ENCODE data around the gene INPP4A. TPM values are rescaled to one million over a fixed set of nuclear protein-coding genes. Genes with fewer than 3 reads are reported as not detected.
"Not testable (repeated sequence)": the region's sequence is repeated elsewhere in the genome, so short reads cannot be mapped to it uniquely, and the experiment has no call there.

The INPP4A gene
- total RNA-seq, 2 experiments from 2014 or later = 140 to 165 TPM

DNA sequence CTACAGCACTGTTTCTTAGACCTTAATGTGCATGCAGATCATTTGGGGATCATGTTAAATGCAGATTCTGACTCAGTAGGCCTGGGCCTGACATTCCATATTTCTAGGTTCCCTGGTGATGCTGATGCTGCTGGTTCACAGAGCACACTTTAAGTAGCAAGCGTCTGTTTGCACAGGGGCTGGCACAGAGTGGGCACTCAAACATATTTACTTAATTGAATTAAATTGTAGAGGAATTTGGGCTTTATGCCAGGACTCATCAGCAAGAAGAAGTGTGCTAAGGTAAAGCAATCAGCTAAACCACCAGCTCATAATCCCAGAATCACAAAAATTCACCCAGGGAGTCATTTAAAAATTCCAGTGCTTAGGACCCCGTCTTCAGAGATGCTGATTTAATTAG, 25.1 kb upstream of the INPP4A start:
- POLR2A ChIA-PET = no interaction called here
- peaks cover 9% of the 10 kb centered on the region for H3K36me3 Mint-ChIP-seq (ENCODE audit: low read depth)

GRCh38 chr2:98419977-98420725, 24.5 kb upstream of the INPP4A start:
- Mint-ChIP-seq H3K27ac (no peak overlapping the region), H3K27me3 (peaks cover 1% of the 10 kb centered on the region), H3K9me3 (peaks cover 15% of the 10 kb centered on the region), H3K4me3 (no peak overlapping the region), H3K4me1 (no peaks in the 10 kb centered on the region), H3K36me3 (ENCODE audit: low read depth) (peaks cover 9% of the 10 kb centered on the region)
- no peak for DNase-seq
- POLR2A ChIA-PET = no interaction called here
- CTCF ChIA-PET = interaction anchor here (0.6 to 1.3 kb wide), 5 partner anchors 12 to 417 kb away, joined by 3 to 4 read pairs (median 3); no protein-coding TSS in a partner anchor

More for the DNA sequence above, 25.1 kb upstream of the INPP4A start:
- Mint-ChIP-seq H3K27ac (no peak overlapping the region), H3K27me3 (peaks cover 1% of the 10 kb centered on the region), H3K4me3 (no peak overlapping the region), H3K4me1 (no peaks in the 10 kb centered on the region), H3K9me3 (peaks cover 20% of the 10 kb centered on the region)
- CTCF ChIA-PET = interaction anchor here (0.6 to 1.3 kb wide), 2 partner anchors 69 to 418 kb away, joined by 3 to 4 read pairs; no protein-coding TSS in a partner anchor
- DNase-seq = no peak

DNA sequence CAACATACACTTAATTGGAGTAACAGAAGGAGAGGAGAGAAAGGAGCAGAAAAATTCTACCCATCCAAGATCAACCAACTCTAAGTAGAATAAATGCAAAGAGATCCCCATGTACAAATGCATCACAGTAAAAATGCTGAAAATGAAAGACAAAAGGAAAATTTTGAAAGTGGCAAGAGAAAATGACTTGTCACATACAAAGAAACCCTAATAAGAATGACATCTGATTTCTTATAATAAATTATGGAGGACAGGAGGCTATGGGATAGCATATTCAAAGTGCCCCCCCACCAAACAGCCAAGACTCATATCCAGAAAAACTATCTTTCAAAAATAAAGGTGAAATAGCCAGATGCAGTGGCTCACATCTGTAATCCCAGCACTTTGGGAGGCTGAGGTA, 22.2 kb upstream of the INPP4A start:
- no peak for DNase-seq
- H3K36me3 Mint-ChIP-seq (ENCODE audit: low read depth) = peaks cover 9% of the 10 kb centered on the region
- H3K27ac Mint-ChIP-seq = no peak overlapping the region
- H3K9me3 Mint-ChIP-seq = peaks cover 18% of the 10 kb centered on the region
- ChIA-PET CTCF (no interaction called here), POLR2A (no interaction called here)
- H3K27me3 Mint-ChIP-seq = peaks cover 7% of the 10 kb centered on the region
- H3K4me1 Mint-ChIP-seq = no peaks in the 10 kb centered on the region
- no peak overlapping the region for H3K4me3 Mint-ChIP-seq

GRCh38 chr2:98426771-98427170, 17.9 kb upstream of the INPP4A start:
- ChIA-PET CTCF (interaction anchor here (0.8 to 1.5 kb wide), 3 partner anchors 11 to 70 kb away, joined by 3 to 5 read pairs (median 3); no protein-coding TSS in a partner anchor), POLR2A (no interaction called here)
- DNase-seq = no peak

DNA sequence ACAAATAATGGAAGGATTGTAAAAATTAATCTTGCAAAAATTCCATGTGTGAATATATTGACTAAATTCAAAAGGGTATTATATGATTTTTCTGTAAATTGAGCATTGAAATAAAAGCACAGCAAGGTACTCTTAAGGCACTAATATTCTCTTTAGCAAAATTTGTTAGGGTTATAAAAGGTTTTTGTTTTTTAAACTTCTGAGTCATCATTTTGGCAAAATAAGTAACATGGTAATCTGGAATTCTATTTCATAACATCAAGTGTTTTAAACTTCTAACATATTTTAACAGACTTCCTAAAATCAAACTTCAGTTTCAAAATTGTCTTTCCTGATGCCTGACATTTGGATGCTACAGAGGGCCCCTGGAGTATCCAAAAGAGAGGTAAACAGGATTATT, 12.5 kb upstream of the INPP4A start:
- peaks cover 6% of the 10 kb centered on the region for H3K36me3 Mint-ChIP-seq (ENCODE audit: low read depth)
- H3K9me3 Mint-ChIP-seq = peaks cover 26% of the 10 kb centered on the region
- ChIA-PET CTCF (interaction anchor here (0.8 to 1.2 kb wide), 2 partner anchors 11 to 19 kb away, joined by 3 read pairs; no protein-coding TSS in a partner anchor), POLR2A (no interaction called here)
- no peak overlapping the region for H3K4me3 Mint-ChIP-seq
- H3K4me1 Mint-ChIP-seq = peaks cover 5% of the 10 kb centered on the region
- H3K27ac Mint-ChIP-seq = no peak overlapping the region
- H3K27me3 Mint-ChIP-seq = peaks cover 4% of the 10 kb centered on the region
- DNase-seq = no peak

More at GRCh38 chr2:98426771-98427170, 17.9 kb upstream of the INPP4A start:
- H3K4me3 Mint-ChIP-seq = no peak overlapping the region
- peaks cover 8% of the 10 kb centered on the region for H3K36me3 Mint-ChIP-seq (ENCODE audit: low read depth)
- peaks cover 11% of the 10 kb centered on the region for H3K27me3 Mint-ChIP-seq
- no peaks in the 10 kb centered on the region for H3K4me1 Mint-ChIP-seq
- no peak overlapping the region for H3K27ac Mint-ChIP-seq
- peaks cover 15% of the 10 kb centered on the region for H3K9me3 Mint-ChIP-seq

DNA sequence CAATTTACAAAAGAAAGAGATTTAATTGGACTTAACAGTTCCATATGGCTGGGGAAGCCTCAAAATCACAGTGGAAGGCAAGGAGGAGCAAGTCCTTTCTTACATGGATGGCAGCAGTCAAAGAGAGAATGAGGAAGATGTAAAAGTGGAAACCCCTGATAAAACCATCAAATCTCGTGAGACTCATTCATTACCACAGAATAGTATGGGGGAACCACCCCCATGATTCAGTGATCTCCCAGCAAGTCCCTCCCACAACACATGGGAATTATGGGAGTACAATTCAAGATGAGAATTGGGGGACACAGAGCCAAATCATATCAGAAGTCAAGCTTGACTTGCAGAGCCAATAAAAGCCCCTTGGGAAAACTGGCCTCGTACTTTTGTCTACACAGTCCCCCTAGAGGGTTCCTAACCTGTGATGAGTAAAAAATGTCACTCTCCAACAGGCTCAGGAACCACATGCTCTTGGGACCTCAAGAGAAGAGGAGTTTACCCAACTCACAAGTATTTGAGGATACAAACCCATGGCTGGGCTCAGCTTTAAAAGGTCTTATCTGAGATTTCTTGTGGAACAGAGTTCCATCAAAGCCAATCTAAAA, 11.2 kb upstream of the INPP4A start:
- H3K4me1 Mint-ChIP-seq = peaks cover 10% of the 10 kb centered on the region
- H3K27ac Mint-ChIP-seq = no peak overlapping the region
- peaks cover 8% of the 10 kb centered on the region for H3K36me3 Mint-ChIP-seq (ENCODE audit: low read depth)
- no peak overlapping the region for H3K4me3 Mint-ChIP-seq
- ChIA-PET POLR2A (no interaction called here), CTCF (interaction anchor here (0.6 to 1.2 kb wide), 2 partner anchors 14 to 41 kb away, joined by 3 read pairs; no protein-coding TSS in a partner anchor)
- H3K9me3 Mint-ChIP-seq = peaks cover 28% of the 10 kb centered on the region
- DNase-seq = no peak
- H3K27me3 Mint-ChIP-seq = peaks cover 2% of the 10 kb centered on the region

DNA sequence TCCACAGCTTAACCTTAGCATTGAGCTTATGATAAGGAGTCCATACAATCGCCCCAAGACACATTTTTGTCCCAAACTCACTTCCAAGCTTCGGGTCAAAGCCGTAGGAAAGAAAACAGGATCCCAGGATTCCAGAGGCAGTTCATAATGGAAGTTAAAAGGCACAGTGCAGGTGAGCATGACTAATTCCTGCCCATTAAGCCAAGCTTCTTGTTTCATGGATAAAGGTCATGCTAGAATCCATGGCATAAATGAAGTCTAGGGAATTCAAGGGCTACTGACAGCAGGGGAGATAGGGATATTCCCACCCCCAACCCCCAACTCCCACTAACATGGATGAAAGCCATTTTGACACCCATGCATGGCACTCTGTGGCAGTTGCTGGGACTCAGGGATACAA, 10.2 kb upstream of the INPP4A start:
- Mint-ChIP-seq H3K9me3 (peaks cover 37% of the 10 kb centered on the region), H3K4me3 (no peak overlapping the region), H3K27me3 (peaks cover 2% of the 10 kb centered on the region), H3K4me1 (peaks cover 18% of the 10 kb centered on the region), H3K36me3 (ENCODE audit: low read depth) (peaks cover 18% of the 10 kb centered on the region), H3K27ac (no peak overlapping the region)
- CTCF ChIA-PET = interaction anchor here (1.0 kb wide), 1 partner anchor 53 kb away, joined by 3 read pairs; no protein-coding TSS in a partner anchor
- POLR2A ChIA-PET = no interaction called here
- DNase-seq = no peak

DNA sequence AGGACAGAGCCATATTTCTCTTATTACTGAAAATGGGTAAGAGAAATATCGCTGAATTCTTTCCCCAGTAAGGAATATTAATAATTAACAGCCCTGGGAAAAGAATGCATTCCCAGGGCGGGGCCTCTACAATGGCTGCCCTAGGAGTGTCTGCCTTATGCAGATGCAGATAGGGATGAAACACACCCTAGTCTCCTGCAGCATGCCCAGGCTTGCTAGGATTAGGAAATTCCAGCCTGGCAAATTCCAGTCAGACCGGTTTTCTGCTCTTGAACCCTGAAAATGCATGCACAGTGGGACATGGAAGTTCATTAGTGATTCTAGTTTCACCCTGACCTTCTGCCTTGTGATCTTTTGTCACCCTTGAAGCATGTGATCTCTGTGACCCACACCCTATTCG, 9.0 kb upstream of the INPP4A start:
- Mint-ChIP-seq H3K4me1 (peaks cover 25% of the 10 kb centered on the region), H3K36me3 (ENCODE audit: low read depth) (peaks cover 27% of the 10 kb centered on the region), H3K9me3 (peaks cover 46% of the 10 kb centered on the region)
- H3K4me3 Mint-ChIP-seq, DNase-seq, CTCF ChIA-PET, H3K27ac Mint-ChIP-seq, POLR2A ChIA-PET, H3K27me3 Mint-ChIP-seq: not testable (repeated sequence)

DNA sequence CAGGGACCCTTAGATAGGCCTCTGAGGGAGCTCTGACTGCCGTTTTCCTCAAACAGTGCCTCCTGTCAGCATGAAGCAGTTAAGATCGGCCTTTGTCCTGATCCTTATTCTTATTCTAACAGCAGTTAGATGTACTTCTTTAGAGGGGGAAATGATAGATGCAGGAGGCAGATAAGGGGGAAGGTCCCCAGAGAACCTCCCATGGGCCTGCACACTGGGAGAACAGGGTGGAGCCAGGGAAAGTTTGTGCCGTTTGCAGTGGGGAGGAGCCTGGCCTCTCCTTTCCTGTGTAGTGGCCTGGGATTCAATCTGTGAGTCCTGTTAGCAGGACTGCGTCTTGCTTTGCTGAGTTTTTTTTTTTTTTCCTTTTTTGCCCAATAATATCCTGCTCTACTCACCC, 7.9 kb upstream of the INPP4A start:
- Mint-ChIP-seq H3K36me3 (ENCODE audit: low read depth) (peaks cover 28% of the 10 kb centered on the region), H3K9me3 (peaks cover 44% of the 10 kb centered on the region), H3K4me3 (no peak overlapping the region), H3K4me1 (peaks cover 25% of the 10 kb centered on the region), H3K27ac (no peak overlapping the region), H3K27me3 (no peaks in the 10 kb centered on the region)
- POLR2A ChIA-PET = no interaction called here
- CTCF ChIA-PET = no interaction called here
- DNase-seq = no peak

GRCh38 chr2:98438190-98439133, 6.2 kb upstream of the INPP4A start:
- no peak for DNase-seq
- H3K27me3 Mint-ChIP-seq = no peaks in the 10 kb centered on the region
- H3K4me3 Mint-ChIP-seq = peak overlapping the region; percentile 28
- H3K9me3 Mint-ChIP-seq = peaks cover 36% of the 10 kb centered on the region
- H3K36me3 Mint-ChIP-seq (ENCODE audit: low read depth) = peaks cover 24% of the 10 kb centered on the region
- H3K4me1 Mint-ChIP-seq = peaks cover 25% of the 10 kb centered on the region
- ChIA-PET CTCF (interaction anchor here (1.0 kb wide), 1 partner anchor 8 kb away, joined by 4 read pairs; no protein-coding TSS in a partner anchor), POLR2A (no interaction called here)
- peak overlapping the region; percentile 81 for H3K27ac Mint-ChIP-seq

DNA sequence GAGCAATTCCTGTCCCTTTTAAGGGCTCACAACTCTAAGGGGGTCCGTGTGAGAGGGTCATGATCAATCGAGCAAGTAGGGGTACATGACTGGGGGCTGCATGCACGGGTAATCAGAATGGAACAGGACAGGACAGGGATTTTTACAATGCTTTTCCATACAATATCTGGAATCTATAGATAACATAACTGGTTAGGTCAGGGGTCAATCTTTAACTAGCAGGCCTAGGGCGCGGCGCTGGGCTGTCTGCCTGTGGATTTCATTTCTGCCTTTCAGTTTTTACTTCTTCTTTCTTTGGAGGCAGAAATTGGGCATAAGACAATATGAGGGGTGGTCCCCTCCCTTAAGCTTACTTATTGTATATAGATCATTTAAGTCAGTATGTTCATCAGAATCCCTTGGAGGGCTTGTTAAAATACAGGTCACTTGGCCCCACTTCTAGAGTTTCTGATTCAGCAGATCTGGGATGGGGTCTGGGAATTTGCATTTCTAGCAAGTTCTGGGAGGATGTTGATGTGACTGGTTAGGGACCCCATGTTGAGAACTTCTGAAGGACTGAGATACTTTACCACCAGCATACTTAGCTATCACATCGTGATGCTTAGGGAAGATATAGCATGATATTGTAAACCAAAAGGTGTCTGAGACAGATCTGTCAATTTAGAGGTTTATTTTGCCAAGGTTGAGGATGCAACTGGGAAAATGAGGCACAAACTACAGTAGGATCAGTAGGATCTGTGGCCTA, 2.8 kb upstream of the INPP4A start:
- peaks cover 20% of the 10 kb centered on the region for H3K9me3 Mint-ChIP-seq
- no peak for DNase-seq
- ChIA-PET POLR2A (no interaction called here), CTCF (interaction anchor here (1.1 to 1.6 kb wide), 3 partner anchors 9 to 28 kb away, joined by 3 to 6 read pairs (median 4); no protein-coding TSS in a partner anchor)
- H3K4me3 Mint-ChIP-seq = no peak overlapping the region
- H3K27ac Mint-ChIP-seq = no peak overlapping the region
- peaks cover 38% of the 10 kb centered on the region for H3K36me3 Mint-ChIP-seq (ENCODE audit: low read depth)
- peaks cover 34% of the 10 kb centered on the region for H3K4me1 Mint-ChIP-seq
- H3K27me3 Mint-ChIP-seq = no peaks in the 10 kb centered on the region

DNA sequence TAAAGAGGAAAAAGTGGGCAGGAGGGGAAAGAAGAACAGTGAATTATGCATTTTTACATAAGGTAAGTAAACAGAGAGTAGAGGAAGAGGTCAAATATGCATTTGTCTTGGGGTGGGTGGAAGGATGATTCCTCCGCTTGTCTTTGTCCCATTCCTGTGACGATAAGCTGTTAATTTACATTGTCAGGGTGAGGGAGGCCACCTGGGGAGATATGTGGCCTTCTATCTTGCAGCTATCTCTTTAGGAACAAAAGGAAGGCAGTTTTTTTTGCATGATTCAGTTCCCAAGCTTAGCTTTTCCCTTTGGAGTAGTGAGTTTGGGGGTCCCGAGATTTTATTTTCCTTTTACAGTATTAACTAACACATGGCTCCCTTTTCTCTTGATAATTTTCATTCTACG, 2.2 kb upstream of the INPP4A start:
- Mint-ChIP-seq H3K36me3 (ENCODE audit: low read depth) (peaks cover 42% of the 10 kb centered on the region), H3K4me1 (peaks cover 35% of the 10 kb centered on the region), H3K4me3 (no peak overlapping the region), H3K9me3 (peaks cover 20% of the 10 kb centered on the region), H3K27ac (no peak overlapping the region), H3K27me3 (no peaks in the 10 kb centered on the region)
- no peak for DNase-seq
- POLR2A ChIA-PET = no interaction called here
- CTCF ChIA-PET = interaction anchor here (1.1 to 1.6 kb wide), 4 partner anchors 9 to 45 kb away, joined by 3 to 6 read pairs (median 4); no protein-coding TSS in a partner anchor
